ENCODE results near the gene RABGAP1. TPM values are rescaled to one million over a fixed set of nuclear protein-coding genes. Genes with fewer than 3 reads are reported as not detected.

RABGAP1 gene
- total RNA-seq, 2 experiments from 2014 or later = 16.8 to 46.6 TPM

DNA sequence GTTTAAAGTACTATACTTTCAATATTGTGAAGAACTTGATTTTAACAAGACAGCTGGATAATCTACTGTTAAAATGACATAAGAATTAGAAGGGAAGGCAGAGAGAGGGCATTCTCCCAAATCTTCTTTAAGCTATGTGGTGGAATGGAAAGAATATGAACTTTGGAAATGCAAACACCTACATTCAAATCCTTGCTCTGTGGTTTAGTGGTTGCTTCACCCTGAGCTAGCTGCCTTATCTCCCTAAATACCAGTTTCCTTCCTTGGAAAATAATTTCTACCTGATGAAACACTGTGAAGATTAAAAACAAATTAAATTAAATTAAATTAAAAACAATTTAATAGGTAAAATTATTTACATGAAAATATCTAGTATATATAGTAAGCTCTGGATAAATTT lies 191.2 kb downstream of the RABGAP1 start:
- no peak for DNase-seq (ENCODE audit: low spot score)
- H3K4me3 ChIP-seq (ENCODE audit: low read depth, low read length, poor library complexity, severe bottlenecking) = no peak overlapping the region
- no peaks in the 10 kb centered on the region for H4K20me1 ChIP-seq (ENCODE audit: insufficient read depth, low read length)
- ChIA-PET POLR2A (interaction anchor here (0.5 to 1.4 kb wide), 5 partner anchors 9 to 218 kb away, joined by 3 to 4 read pairs (median 4); no protein-coding TSS in a partner anchor), CTCF (ENCODE audit: unreplicated experiment) (no interaction called here)
- BruUV-seq (replicated peaks) = no TSS peak
- H3K4me1 ChIP-seq (ENCODE audit: insufficient read depth, low read length, poor library complexity, severe bottlenecking) = peaks cover 56% of the 10 kb centered on the region
- TF ChIP-seq, protein P1, sequence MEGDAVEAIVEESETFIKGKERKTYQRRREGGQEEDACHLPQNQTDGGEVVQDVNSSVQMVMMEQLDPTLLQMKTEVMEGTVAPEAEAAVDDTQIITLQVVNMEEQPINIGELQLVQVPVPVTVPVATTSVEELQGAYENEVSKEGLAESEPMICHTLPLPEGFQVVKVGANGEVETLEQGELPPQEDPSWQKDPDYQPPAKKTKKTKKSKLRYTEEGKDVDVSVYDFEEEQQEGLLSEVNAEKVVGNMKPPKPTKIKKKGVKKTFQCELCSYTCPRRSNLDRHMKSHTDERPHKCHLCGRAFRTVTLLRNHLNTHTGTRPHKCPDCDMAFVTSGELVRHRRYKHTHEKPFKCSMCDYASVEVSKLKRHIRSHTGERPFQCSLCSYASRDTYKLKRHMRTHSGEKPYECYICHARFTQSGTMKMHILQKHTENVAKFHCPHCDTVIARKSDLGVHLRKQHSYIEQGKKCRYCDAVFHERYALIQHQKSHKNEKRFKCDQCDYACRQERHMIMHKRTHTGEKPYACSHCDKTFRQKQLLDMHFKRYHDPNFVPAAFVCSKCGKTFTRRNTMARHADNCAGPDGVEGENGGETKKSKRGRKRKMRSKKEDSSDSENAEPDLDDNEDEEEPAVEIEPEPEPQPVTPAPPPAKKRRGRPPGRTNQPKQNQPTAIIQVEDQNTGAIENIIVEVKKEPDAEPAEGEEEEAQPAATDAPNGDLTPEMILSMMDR (conservative IDR thresholded peaks at IDR 0.05; ENCODE audit: low read length) = no peak
- TF ChIP-seq EZH2phosphoT487 (IDR thresholded peaks at IDR 0.05; ENCODE audit: borderline replicate concordance, low read depth, low read length) = no peak
- no peaks in the 10 kb centered on the region for H3K9me3 ChIP-seq (ENCODE audit: low read length)
- H3K36me3 ChIP-seq (ENCODE audit: insufficient read depth, low read length) = peaks cover 92% of the 10 kb centered on the region
- intact Hi-C loops (cut with micrococcal nuclease; ENCODE audit: unreplicated experiment) = no loop called here
- H2AFZ ChIP-seq (ENCODE audit: low read length) = no peak overlapping the region
- no peak overlapping the region for H3K27ac ChIP-seq (ENCODE audit: low read depth, low read length, poor library complexity, severe bottlenecking)
- peaks cover 5% of the 10 kb centered on the region; the same call in 1 of the 2 replicates for H3K79me2 ChIP-seq (ENCODE audit: insufficient read depth, low read depth, low read length)
- H3K9me2 ChIP-seq (ENCODE audit: insufficient read depth, low read length) = no peaks in the 10 kb centered on the region
- H3K4me2 ChIP-seq (ENCODE audit: low read length) = no peak overlapping the region

DNA sequence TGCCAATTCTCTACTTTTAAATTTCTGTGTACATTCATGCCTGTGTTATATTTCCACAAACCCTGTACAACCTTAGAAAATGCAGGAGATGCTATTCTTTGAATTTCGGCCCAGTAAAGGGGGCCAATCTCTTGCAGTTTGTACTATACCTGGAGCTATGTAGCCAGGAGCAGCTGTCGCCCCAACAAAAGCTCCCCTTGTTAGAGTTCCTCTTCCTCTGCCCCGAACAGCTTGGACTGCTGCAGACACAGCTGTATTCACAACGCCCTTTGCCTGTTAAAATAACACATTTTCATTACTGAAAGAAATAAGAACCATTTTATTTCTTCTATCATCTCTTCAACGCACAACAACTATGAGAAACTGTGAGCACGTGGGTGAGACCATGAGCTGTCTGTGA lies 191.9 kb downstream of the RABGAP1 start:
- H3K9me2 ChIP-seq (ENCODE audit: insufficient read depth, low read length) = no peaks in the 10 kb centered on the region
- peaks cover 59% of the 10 kb centered on the region for H3K4me1 ChIP-seq (ENCODE audit: insufficient read depth, low read length, poor library complexity, severe bottlenecking)
- POLR2A ChIA-PET = interaction anchor here (0.5 to 1.2 kb wide), 2 partner anchors 42 to 219 kb away, joined by 3 to 4 read pairs; no protein-coding TSS in a partner anchor
- H3K27ac ChIP-seq (ENCODE audit: low read depth, low read length, poor library complexity, severe bottlenecking) = peak overlapping the region; percentile 42
- DNase-seq (ENCODE audit: low spot score) = peak; percentile 53
- no peak overlapping the region for H3K4me3 ChIP-seq (ENCODE audit: low read depth, low read length, poor library complexity, severe bottlenecking)
- TF ChIP-seq EZH2phosphoT487 (IDR thresholded peaks at IDR 0.05; ENCODE audit: borderline replicate concordance, low read depth, low read length) = no peak
- TF ChIP-seq, protein P1 (conservative IDR thresholded peaks at IDR 0.05; ENCODE audit: low read length) = no peak
- peaks cover 5% of the 10 kb centered on the region; the same call in 1 of the 2 replicates for H3K79me2 ChIP-seq (ENCODE audit: insufficient read depth, low read depth, low read length)
- BruUV-seq (replicated peaks) = no TSS peak
- no peaks in the 10 kb centered on the region for H4K20me1 ChIP-seq (ENCODE audit: insufficient read depth, low read length)
- H3K4me2 ChIP-seq (ENCODE audit: low read length) = peak overlapping the region; percentile 39
- CTCF ChIA-PET (ENCODE audit: unreplicated experiment) = no interaction called here
- peak overlapping the region; percentile 15; the same call in 1 of the 2 replicates for H2AFZ ChIP-seq (ENCODE audit: low read length)
- intact Hi-C loops (cut with micrococcal nuclease; ENCODE audit: unreplicated experiment) = no loop called here
- H3K36me3 ChIP-seq (ENCODE audit: insufficient read depth, low read length) = peaks cover 91% of the 10 kb centered on the region
- no peaks in the 10 kb centered on the region for H3K9me3 ChIP-seq (ENCODE audit: low read length)

DNA sequence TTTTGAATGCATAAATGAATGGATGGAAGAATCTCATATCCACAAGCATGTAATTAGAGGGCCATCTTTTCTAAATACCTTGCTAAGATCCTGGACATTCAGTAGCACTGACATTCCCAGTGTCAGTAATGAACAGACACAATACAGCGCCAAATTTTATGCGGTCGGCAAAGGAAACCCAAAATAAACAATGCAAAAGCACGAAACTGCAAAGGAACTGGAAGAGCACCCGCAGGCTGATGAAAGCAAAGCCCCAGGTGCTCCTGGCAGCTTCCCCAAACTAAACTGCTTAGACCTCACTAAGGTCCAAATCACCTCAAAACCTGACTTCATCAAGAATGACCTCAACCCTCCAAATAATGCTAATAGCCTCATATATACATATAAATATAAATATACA lies 194.6 kb downstream of the RABGAP1 start:
- no peak for TF ChIP-seq EZH2phosphoT487 (IDR thresholded peaks at IDR 0.05; ENCODE audit: borderline replicate concordance, low read depth, low read length)
- TF ChIP-seq, protein P1 (conservative IDR thresholded peaks at IDR 0.05; ENCODE audit: low read length) = no peak
- ChIA-PET CTCF (ENCODE audit: unreplicated experiment) (no interaction called here), POLR2A (interaction anchor here (1.0 to 1.6 kb wide), 8 partner anchors 9 to 72 kb away, joined by 3 to 6 read pairs (median 4); no protein-coding TSS in a partner anchor)
- DNase-seq (ENCODE audit: low spot score) = peak; percentile 69
- intact Hi-C loops (cut with micrococcal nuclease; ENCODE audit: unreplicated experiment) = loop anchor here (2.0 kb wide), 1 partner anchor 31 kb away; no protein-coding TSS in a partner anchor
- Histone ChIP-seq H3K9me3 (ENCODE audit: low read length) (no peaks in the 10 kb centered on the region), H3K4me1 (ENCODE audit: insufficient read depth, low read length, poor library complexity, severe bottlenecking) (peaks cover 76% of the 10 kb centered on the region), H3K4me3 (ENCODE audit: low read depth, low read length, poor library complexity, severe bottlenecking) (peak overlapping the region; percentile 11), H3K4me2 (ENCODE audit: low read length) (peak overlapping the region; percentile 61), H3K27ac (ENCODE audit: low read depth, low read length, poor library complexity, severe bottlenecking) (peak overlapping the region; percentile 54), H3K9me2 (ENCODE audit: insufficient read depth, low read length) (no peaks in the 10 kb centered on the region), H4K20me1 (ENCODE audit: insufficient read depth, low read length) (no peaks in the 10 kb centered on the region), H3K36me3 (ENCODE audit: insufficient read depth, low read length) (peaks cover 90% of the 10 kb centered on the region), H2AFZ (ENCODE audit: low read length) (no peak overlapping the region), H3K79me2 (ENCODE audit: insufficient read depth, low read depth, low read length) (peaks cover 5% of the 10 kb centered on the region; the same call in 1 of the 2 replicates)
- no TSS peak for BruUV-seq (replicated peaks)
